ENCODE results near the gene LSAMP. TPM values are rescaled to one million over a fixed set of nuclear protein-coding genes. Genes with fewer than 3 reads are reported as not detected.
"Not testable (repeated sequence)": the region's sequence is repeated elsewhere in the genome, so short reads cannot be mapped to it uniquely, and the experiment has no call there.

Gene LSAMP

DNA sequence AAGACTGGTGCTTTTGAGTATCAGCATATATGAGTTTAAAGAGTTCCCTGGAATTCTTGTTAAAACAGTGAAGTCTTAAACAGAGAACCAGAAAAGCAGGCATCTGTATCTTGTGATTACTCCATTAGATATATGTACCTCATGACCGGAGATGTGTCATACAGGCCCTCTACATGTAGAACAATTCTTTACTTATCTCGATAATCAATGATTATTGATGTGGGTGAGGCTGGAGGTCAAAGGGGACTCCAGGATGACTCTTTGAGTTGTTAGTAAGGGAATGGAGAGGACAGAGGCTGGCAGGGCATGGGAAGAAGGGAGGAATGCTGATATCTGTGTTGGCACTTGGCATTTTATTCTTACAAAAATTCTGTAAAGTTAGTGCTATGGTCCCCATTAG lies 666.3 kb downstream of the LSAMP start:
- Histone ChIP-seq H3K4me1 (ENCODE audit: control insufficient read depth, insufficient read depth, low read length) (peaks cover 4% of the 10 kb centered on the region), H3K4me3 (ENCODE audit: low read length) (no peak overlapping the region), H3K27me3 (ENCODE audit: control insufficient read depth, insufficient read depth, low read length) (no peaks in the 10 kb centered on the region), H3K9ac (ENCODE audit: low read depth, low read length) (no peak overlapping the region), H3K36me3 (ENCODE audit: insufficient read depth, low read length) (no peaks in the 10 kb centered on the region), H3K9me3 (replicated peaks; ENCODE audit: low read length) (no peaks in the 10 kb centered on the region), H3K4me2 (ENCODE audit: low read length) (no peak overlapping the region)

DNA sequence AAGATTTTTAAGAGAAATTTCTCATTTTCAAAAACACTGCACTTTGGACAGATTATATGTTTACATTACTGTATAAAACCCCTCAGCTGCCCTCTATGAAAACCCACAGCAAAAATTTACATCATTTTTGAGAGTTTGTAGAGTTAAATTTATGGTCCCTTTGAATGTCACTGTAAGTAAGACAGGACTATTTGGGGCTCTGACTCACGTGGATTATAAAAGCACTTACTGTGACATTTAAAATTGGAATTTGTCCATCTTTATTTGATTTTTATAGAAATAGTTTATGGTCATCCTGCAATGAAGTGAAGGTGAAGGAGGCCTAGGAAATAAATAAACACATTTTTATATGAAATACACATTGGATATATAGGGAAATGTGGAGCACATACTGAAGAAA lies 672.3 kb downstream of the LSAMP start:
- no peaks in the 10 kb centered on the region for H3K4me1 ChIP-seq (ENCODE audit: control insufficient read depth, insufficient read depth, low read length)
- H3K9ac ChIP-seq (ENCODE audit: low read depth, low read length) = no peak overlapping the region
- H3K36me3 ChIP-seq (ENCODE audit: insufficient read depth, low read length) = no peaks in the 10 kb centered on the region
- H3K4me2 ChIP-seq (ENCODE audit: low read length) = no peak overlapping the region
- no peak overlapping the region for H3K4me3 ChIP-seq (ENCODE audit: low read length)
- no peaks in the 10 kb centered on the region for H3K9me3 ChIP-seq (replicated peaks; ENCODE audit: low read length)
- no peaks in the 10 kb centered on the region for H3K27me3 ChIP-seq (ENCODE audit: control insufficient read depth, insufficient read depth, low read length)

DNA sequence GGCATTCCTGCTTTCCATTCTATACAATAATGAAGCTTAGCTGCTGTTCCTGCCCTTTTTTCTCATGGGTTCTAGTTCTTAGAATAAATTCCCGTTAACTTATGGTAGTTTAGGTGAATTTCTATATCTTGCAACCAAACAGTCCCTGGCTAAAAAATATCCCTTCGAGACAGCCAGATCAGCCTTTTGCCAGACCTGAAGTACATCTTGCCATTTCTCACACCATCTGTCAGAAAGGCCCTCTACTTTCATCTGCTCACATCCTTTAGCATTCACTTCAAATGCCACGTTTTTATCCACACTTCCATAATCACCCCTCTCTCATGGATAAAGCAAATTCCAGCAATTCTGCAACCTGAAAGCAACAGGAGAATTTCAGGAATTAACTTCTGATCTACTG lies 676.6 kb downstream of the LSAMP start:
- H3K9me3 ChIP-seq (replicated peaks; ENCODE audit: low read length) = no peaks in the 10 kb centered on the region
- H3K9ac ChIP-seq (ENCODE audit: low read depth, low read length) = no peak overlapping the region
- no peaks in the 10 kb centered on the region for H3K27me3 ChIP-seq (ENCODE audit: control insufficient read depth, insufficient read depth, low read length)
- no peaks in the 10 kb centered on the region for H3K36me3 ChIP-seq (ENCODE audit: insufficient read depth, low read length)
- H3K4me2 ChIP-seq (ENCODE audit: low read length) = no peak overlapping the region
- H3K4me1 ChIP-seq (ENCODE audit: control insufficient read depth, insufficient read depth, low read length) = peaks cover 11% of the 10 kb centered on the region
- no peak overlapping the region for H3K4me3 ChIP-seq (ENCODE audit: low read length)

DNA sequence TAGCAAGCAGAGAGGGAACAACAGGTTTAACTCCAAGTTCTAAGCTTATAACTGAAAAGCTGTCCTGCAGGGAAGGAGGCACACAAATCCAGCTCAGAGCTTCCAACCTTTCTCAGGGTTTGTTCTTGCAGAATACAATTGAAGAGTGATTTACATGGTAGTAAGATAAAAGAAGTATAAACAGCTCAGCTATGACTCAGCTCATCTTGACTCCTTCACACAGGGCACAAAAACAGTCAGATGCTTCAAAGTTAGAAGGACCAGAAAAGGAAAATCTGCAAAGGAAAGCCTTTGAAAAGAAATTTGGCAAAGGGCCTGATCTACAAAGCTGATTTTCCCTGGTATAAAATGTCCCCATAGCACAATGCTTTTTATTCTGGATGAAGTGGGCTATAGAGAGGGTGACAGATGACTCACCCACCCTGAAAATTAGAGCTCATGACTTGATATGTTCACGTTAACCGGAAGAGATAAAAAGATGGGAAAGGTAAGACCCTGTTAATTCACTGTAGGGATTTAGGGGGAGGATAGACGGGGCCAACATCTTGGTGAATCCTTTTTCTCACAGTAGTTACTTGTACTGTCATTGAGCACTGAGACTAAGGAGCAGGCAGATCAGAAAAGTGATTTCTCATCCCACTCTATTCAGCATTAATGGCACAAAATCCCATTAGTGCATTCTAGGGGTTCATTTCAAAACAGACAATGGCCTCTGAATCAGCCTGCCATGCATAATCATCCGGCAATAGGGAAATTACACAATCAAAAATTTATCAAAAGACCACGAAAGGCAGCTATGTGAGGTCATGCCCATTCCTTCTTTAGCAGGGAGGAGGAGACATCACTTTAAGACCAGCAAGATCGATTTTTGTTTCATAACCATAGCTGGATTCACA lies 678.5 kb downstream of the LSAMP start:
- no peaks in the 10 kb centered on the region for H3K27me3 ChIP-seq (ENCODE audit: control insufficient read depth, insufficient read depth, low read length)
- H3K4me1 ChIP-seq (ENCODE audit: control insufficient read depth, insufficient read depth, low read length) = peaks cover 11% of the 10 kb centered on the region
- no peaks in the 10 kb centered on the region for H3K9me3 ChIP-seq (replicated peaks; ENCODE audit: low read length)
- H3K36me3 ChIP-seq (ENCODE audit: insufficient read depth, low read length) = no peaks in the 10 kb centered on the region
- no peak overlapping the region for H3K9ac ChIP-seq (ENCODE audit: low read depth, low read length)
- H3K4me3 ChIP-seq (ENCODE audit: low read length) = no peak overlapping the region
- H3K4me2 ChIP-seq (ENCODE audit: low read length) = peak overlapping the region; percentile 2

DNA sequence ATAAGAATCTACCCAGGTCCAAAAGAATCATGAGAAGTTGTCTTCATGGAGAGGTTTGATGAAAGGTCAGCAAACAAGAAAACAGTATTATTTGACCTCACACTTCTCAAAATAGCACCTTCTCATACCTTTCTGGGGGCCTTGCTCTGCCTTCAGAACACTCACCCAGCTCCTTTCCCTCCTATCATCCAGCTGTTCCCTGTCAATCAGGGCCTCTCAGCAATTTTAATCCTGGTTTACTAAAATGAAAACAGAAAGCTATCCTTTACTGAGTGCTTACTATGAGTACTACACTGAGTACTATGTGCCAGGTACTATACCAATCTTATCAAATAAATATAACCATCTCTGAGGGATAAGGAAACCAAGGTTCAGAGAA lies 683.4 kb downstream of the LSAMP start:
- no peaks in the 10 kb centered on the region for H3K36me3 ChIP-seq (ENCODE audit: insufficient read depth, low read length)
- peaks cover 6% of the 10 kb centered on the region for H3K4me1 ChIP-seq (ENCODE audit: control insufficient read depth, insufficient read depth, low read length)
- no peak overlapping the region for H3K9ac ChIP-seq (ENCODE audit: low read depth, low read length)
- no peak overlapping the region for H3K4me2 ChIP-seq (ENCODE audit: low read length)
- no peaks in the 10 kb centered on the region for H3K9me3 ChIP-seq (replicated peaks; ENCODE audit: low read length)
- H3K4me3 ChIP-seq (ENCODE audit: low read length) = no peak overlapping the region
- peaks cover 5% of the 10 kb centered on the region for H3K27me3 ChIP-seq (ENCODE audit: control insufficient read depth, insufficient read depth, low read length)

DNA sequence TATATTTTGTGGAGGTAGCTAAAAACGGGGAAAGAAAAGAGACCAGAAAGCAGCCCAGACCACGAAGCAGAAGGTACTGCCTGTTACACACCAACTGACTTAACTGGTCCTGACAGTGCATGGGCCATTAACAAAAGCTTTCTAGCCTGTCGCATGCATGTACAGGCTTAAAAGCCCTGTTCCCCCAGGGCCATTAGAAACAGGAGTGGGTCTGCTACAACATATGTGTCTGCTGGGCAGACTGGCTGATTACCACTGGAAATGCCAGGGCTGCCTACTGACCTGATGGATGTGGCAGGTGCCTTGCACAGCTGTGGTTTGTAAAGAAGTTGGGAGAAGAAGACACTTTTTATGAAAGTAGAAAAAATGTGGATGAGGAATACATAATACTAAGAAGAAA lies 684.6 kb downstream of the LSAMP start:
- Histone ChIP-seq H3K36me3 (ENCODE audit: insufficient read depth, low read length) (no peaks in the 10 kb centered on the region), H3K9ac (ENCODE audit: low read depth, low read length) (no peak overlapping the region), H3K9me3 (replicated peaks; ENCODE audit: low read length) (no peaks in the 10 kb centered on the region), H3K27me3 (ENCODE audit: control insufficient read depth, insufficient read depth, low read length) (peaks cover 5% of the 10 kb centered on the region), H3K4me3 (ENCODE audit: low read length) (no peak overlapping the region), H3K4me2 (ENCODE audit: low read length) (no peak overlapping the region), H3K4me1 (ENCODE audit: control insufficient read depth, insufficient read depth, low read length) (no peaks in the 10 kb centered on the region)

DNA sequence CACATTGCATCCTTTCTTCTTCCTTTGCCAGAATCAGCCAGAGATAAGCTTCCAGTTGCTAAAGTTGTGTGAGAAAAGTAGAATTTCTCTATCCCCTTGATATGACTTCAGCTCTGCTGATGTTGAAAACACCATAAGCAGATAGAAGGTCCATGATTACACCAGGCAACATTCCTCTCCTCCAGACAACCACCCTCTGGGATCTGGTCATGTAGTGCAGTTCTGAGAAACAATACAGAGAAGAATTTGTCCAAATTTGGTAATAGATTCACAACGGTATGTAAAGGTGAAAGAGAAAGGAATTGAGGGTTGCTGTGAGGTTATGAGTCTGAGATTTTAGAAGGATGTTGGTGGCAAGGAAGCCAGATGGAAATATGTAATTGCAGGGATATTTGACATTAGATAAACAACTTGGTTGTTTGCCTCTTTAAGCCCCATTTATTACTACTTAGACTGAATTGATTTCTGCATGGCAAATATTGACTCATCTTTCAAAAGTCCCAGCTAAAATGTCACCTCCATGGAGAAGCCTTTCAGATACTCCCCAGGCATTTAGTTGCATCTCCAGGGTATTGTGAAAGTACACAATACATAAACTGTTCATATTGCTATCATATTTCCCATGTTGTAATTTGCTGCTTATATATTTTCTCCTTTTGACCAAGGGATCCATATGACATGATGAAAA lies 687.1 kb downstream of the LSAMP start:
- no peaks in the 10 kb centered on the region for H3K9me3 ChIP-seq (replicated peaks; ENCODE audit: low read length)
- no peak overlapping the region for H3K4me3 ChIP-seq (ENCODE audit: low read length)
- H3K27me3 ChIP-seq (ENCODE audit: control insufficient read depth, insufficient read depth, low read length) = peaks cover 5% of the 10 kb centered on the region
- H3K4me1 ChIP-seq (ENCODE audit: control insufficient read depth, insufficient read depth, low read length) = no peaks in the 10 kb centered on the region
- no peak overlapping the region for H3K4me2 ChIP-seq (ENCODE audit: low read length)
- H3K9ac ChIP-seq (ENCODE audit: low read depth, low read length) = no peak overlapping the region
- no peaks in the 10 kb centered on the region for H3K36me3 ChIP-seq (ENCODE audit: insufficient read depth, low read length)

DNA sequence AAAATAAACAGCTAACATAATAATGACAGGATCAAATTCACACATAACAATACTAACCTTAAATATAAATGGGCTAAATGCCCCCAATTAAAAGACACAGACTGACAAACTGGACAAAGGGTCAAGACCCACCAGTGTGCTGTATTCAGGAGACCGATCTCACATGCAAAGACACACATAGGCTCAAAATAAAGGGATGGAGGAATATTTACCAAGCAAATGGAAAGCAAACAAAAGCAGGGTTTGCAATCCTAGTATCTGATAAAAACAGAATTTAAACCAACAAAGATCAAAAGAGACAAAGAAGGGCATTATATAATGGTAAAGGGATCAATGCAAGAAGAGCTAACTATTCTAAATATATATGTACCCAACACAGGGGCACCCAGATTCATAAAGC lies 692.3 kb downstream of the LSAMP start:
- not testable (repeated sequence) for H3K9ac ChIP-seq (ENCODE audit: low read depth, low read length); H3K9me3 ChIP-seq (replicated peaks; ENCODE audit: low read length); H3K36me3 ChIP-seq (ENCODE audit: insufficient read depth, low read length); H3K4me2 ChIP-seq (ENCODE audit: low read length); H3K4me3 ChIP-seq (ENCODE audit: low read length); H3K27me3 ChIP-seq (ENCODE audit: control insufficient read depth, insufficient read depth, low read length); H3K4me1 ChIP-seq (ENCODE audit: control insufficient read depth, insufficient read depth, low read length)

Small RNA genes within 50 kb of the gene (small RNA-seq; reads per million reads assigned to genes)
- not detected for gene RN7SL815P
